K562 (cell line): Measurements from ENCODE around the gene NRXN2. TPM values are rescaled to one million over a fixed set of nuclear protein-coding genes. Genes with fewer than 3 reads are reported as not detected.

Experiments used
- ARID4B ChIP-seq: sonication (generic); formaldehyde crosslinking; IDR thresholded peaks from 2 replicates; pipeline ENCODE4 v1.8.0; 2022; ENCODE audit warnings: mild to moderate bottlenecking, missing genetic modification reagents
- ETS2 ChIP-seq: IDR thresholded peaks from 2 replicates; pipeline ENCODE4 v1.6.1; 2016; ENCODE audit warnings: borderline replicate concordance, missing genetic modification characterization, mild to moderate bottlenecking, moderate library complexity, missing compliant biosample characterization; ENCODE audit not compliant: poor library complexity, severe bottlenecking
- ETV6 ChIP-seq, 3 experiments: fragments of 150-350 bp in 1 of 3; sonication (generic) in 1 of 3; formaldehyde crosslinking in 1 of 3; IDR thresholded peaks; 2 replicates each; pipeline versions ENCODE4 v1.6.1 to v1.8.0; 2014 to 2022; ENCODE audit warnings: borderline replicate concordance in 2 of 3, low read depth in 2 of 3, antibody characterized with exemption in 1 of 3, low read length in 1 of 3, mild to moderate bottlenecking in 1 of 3, missing genetic modification reagents in 1 of 3
- HMGXB4 ChIP-seq: sonication (generic); formaldehyde crosslinking; IDR thresholded peaks from 2 replicates; pipeline ENCODE4 v1.8.1; 2023; ENCODE audit warnings: mild to moderate bottlenecking, missing genetic modification reagents
- MEF2A ChIP-seq: IDR thresholded peaks from 2 replicates; pipeline ENCODE4 v1.6.1; 2011; ENCODE audit warnings: low read depth, mild to moderate bottlenecking, low read length, moderate library complexity; ENCODE audit not compliant: control insufficient read depth
- NKRF ChIP-seq: fragments of 450-650 bp; IDR thresholded peaks from 2 replicates; pipeline ENCODE4 v1.6.1; 2016; ENCODE audit warnings: borderline replicate concordance
- NONO ChIP-seq, 2 experiments: fragments of 200-400 bp in 1 of 2; fragments of 450-650 bp in 1 of 2; formaldehyde crosslinking in 1 of 2; IDR thresholded peaks; 2 replicates each; pipeline ENCODE4 v1.6.1; 2017; ENCODE audit warnings: low read depth in 2 of 2, mild to moderate bottlenecking in 2 of 2, moderate library complexity in 2 of 2, low read length in 1 of 2
- PHB ChIP-seq: fragments of 250-450 bp; sonication (Bioruptor Pico); IDR thresholded peaks from 2 replicates; pipeline ENCODE4 v1.5.0; 2021
- SIX5 ChIP-seq, 2 experiments: IDR thresholded peaks; 2 replicates each; pipeline ENCODE4 v1.6.1; 2011; ENCODE audit warnings: low read length in 2 of 2, borderline replicate concordance in 1 of 2, low read depth in 1 of 2, mild to moderate bottlenecking in 1 of 2, moderate library complexity in 1 of 2; ENCODE audit not compliant: insufficient read depth in 1 of 2
- SNRNP70 ChIP-seq: fragments of 200-400 bp; formaldehyde crosslinking; optimal IDR thresholded peaks from 2 replicates; pipeline ENCODE3; 2017; ENCODE audit warnings: low read depth, low read length
- ZBTB34 ChIP-seq: fragments of 250-450 bp; sonication (Bioruptor Pico); IDR thresholded peaks from 2 replicates; pipeline ENCODE4 v1.8.0; 2021; ENCODE audit warnings: mild to moderate bottlenecking, moderate library complexity
- ZBTB9 ChIP-seq: fragments of 450-650 bp; formaldehyde crosslinking; IDR thresholded peaks from 2 replicates; pipeline ENCODE4 v1.4.0; 2020; ENCODE audit warnings: mild to moderate bottlenecking, moderate library complexity
- ZNF12 ChIP-seq: sonication (generic); formaldehyde crosslinking; IDR thresholded peaks from 2 replicates; pipeline ENCODE4 v1.4.0; 2020; ENCODE audit warnings: mild to moderate bottlenecking, missing genetic modification reagents
- ZNF232 ChIP-seq: sonication (generic); formaldehyde crosslinking; IDR thresholded peaks from 2 replicates; pipeline ENCODE4 v1.8.0; 2022; ENCODE audit warnings: mild to moderate bottlenecking, missing genetic modification reagents
- polyA plus RNA-seq, 8 experiments: library from polyadenylated mRNA; depleted of rRNA in 4 of 8; stranded (reverse) in 5 of 8; unstranded in 3 of 8; fragments of >200 nt; fragmentation: Nextera tagmentation in 2 of 8; fragmentation: Illumina TruSeq in 1 of 8; extraction: Ambion mirVana in 2 of 8; extraction: Trizol in 1 of 8; gene quantifications; 2 replicates each; pipeline versions ENCODE4 v1.2.1 to v1.2.3, GENCODE V29; 2011 to 2014; ENCODE audit warnings: inconsistent platforms in 1 of 8, missing spikeins in 1 of 8
- total RNA-seq, 7 experiments: library from RNA; depleted of rRNA in 6 of 7; stranded (reverse); fragments of >200 nt in 6 of 7; fragmentation: Illumina TruSeq in 2 of 7; extraction: Trizol in 2 of 7; gene quantifications; 2 replicates each; pipeline versions ENCODE4 v1.2.1 to v1.2.3, GENCODE V29; 2011 to 2021; ENCODE audit warnings: low replicate concordance in 1 of 7

Gene NRXN2
- total and polyA plus RNA-seq, 9 of the 15 experiments (the other 6 are each of a cell fraction or from before 2014, with no cell fraction given), result 0.07 to 0.47 (median 0.15) TPM; not detected in 4

GRCh38 chr11:64688534-64688982 is 34.4 kb downstream of the NRXN2 start (continued):
- TF ChIP-seq HMGXB4 (no peak), PHB (no peak), MEF2A (no peak), ZBTB9 (CRISPR knock-in tag) (0 out of 2 replicates have a peak, but pooled peaks have one; percentile 38), ZNF232 (CRISPR knock-in tag) (no peak), SNRNP70 (no peak), ETV6 (IDR thresholded peaks at IDR 0.05; ENCODE audit: borderline replicate concordance in 1 of 2, low read depth in 2 of 2, low read length in 1 of 2) (no peak), ETV6 (CRISPR knock-in tag; IDR thresholded peaks at IDR 0.05; ENCODE audit: borderline replicate concordance) (no peak), ZNF12 (CRISPR knock-in tag) (no peak), ETS2 (tag) (no peak), ARID4B (CRISPR knock-in tag) (peak; percentile 68; the same call in 1 of the 2 replicates), SIX5 (IDR thresholded peaks at IDR 0.05; ENCODE audit: borderline replicate concordance in 1 of 2, insufficient read depth in 1 of 2, low read depth in 1 of 2, low read length in 2 of 2) (peak; percentile 87 to 88), ZBTB34 (CRISPR knock-in tag) (no peak), NKRF (no peak), NONO (IDR thresholded peaks at IDR 0.05; ENCODE audit: low read depth in 2 of 2, low read length in 1 of 2) (no peak)
